Tibial nerve (tissue), 4 donors: Measurements from ENCODE around the gene TRAPPC6A.

ENCODE experiments used
- EP300 ChIP-seq, 2 donors: sonication (generic); formaldehyde crosslinking; IDR thresholded peaks; one replicate each; pipeline ENCODE4 v1.6.1; 2017; ENCODE audit warnings: antibody characterized with exemption in 2 of 2, mild to moderate bottlenecking in 1 of 2
- TF ChIP-seq, protein P1 (sequence below), 5 experiments: fragments of 200-600 bp in 3 of 5; fragments of 450-650 bp in 2 of 5; sonication (generic) in 3 of 5; IDR thresholded peaks; one replicate each; pipeline ENCODE4 v1.5.1; 2016 to 2019; ENCODE audit warnings: antibody characterized with exemption in 5 of 5, mild to moderate bottlenecking in 3 of 5, moderate library complexity in 2 of 5

DNA sequence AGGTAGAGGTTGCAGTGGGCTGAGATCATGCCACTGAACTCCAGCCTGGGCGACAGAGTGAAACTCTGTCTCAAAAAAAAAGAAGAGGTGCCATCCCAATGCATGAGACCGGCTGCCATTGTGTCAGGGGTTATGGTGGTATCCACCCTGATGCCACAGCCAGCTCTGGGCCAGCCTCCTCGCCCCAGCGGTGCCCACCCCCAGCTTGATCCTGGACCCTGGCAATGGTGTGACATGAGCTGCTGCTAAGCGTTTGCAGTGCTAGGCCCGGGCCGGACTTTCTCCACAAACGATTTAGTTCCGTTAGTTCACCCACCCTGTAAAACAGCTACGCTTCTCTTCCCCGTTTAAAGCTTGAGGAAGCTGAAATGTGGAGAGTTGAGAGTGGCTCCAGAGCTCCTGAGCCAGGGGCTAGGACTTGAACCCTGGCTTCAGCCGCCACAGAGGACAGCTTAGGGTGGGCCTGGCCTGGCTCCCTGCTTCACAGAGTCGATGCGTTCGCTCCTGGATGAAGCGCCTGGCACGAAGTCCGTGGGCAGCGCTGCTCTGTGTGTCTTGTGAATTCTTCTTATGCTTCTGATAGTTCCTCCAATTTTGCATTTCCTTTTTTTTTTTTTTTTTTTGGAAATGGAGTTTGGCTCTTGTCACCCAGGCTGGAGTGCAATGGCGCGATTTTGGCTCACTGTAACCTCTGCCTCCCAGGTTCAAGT, 42.7 kb downstream of the TRAPPC6A start:
- TF ChIP-seq, protein P1, sequence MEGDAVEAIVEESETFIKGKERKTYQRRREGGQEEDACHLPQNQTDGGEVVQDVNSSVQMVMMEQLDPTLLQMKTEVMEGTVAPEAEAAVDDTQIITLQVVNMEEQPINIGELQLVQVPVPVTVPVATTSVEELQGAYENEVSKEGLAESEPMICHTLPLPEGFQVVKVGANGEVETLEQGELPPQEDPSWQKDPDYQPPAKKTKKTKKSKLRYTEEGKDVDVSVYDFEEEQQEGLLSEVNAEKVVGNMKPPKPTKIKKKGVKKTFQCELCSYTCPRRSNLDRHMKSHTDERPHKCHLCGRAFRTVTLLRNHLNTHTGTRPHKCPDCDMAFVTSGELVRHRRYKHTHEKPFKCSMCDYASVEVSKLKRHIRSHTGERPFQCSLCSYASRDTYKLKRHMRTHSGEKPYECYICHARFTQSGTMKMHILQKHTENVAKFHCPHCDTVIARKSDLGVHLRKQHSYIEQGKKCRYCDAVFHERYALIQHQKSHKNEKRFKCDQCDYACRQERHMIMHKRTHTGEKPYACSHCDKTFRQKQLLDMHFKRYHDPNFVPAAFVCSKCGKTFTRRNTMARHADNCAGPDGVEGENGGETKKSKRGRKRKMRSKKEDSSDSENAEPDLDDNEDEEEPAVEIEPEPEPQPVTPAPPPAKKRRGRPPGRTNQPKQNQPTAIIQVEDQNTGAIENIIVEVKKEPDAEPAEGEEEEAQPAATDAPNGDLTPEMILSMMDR (IDR thresholded peaks at IDR 0.05), result no peak
- TF ChIP-seq EP300 (IDR thresholded peaks at IDR 0.05), result no peak
